Measurements from ENCODE around the gene TET3. TPM values are rescaled to one million over a fixed set of nuclear protein-coding genes. Genes with fewer than 3 reads are reported as not detected.
A peak's percentile ranks its signal among the peaks of the same experiment; 100 is the strongest.

Gene TET3
- total and polyA plus RNA-seq, 2 experiments from 2014 or later = 3.6 to 19.9 TPM

DNA sequence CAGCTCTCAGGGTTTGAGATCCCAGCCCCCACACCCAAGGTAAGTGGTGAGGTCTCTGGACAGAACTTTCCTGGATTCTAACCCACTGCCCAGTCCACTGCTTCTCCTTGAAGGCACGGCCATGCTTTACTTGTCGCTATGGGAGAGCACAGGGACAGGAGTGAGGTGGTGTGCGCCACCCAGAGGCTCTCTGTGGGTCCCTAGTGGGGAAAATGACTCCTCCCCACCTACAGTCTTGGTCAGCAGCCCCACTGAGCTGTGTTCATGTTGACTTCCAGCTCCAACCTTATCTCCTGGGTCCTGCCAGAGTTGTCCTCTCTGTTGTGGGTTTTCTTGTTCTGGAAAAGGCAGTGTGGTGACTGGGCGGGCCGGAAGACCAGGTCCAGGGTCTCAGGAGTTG lies 11.1 kb downstream of the TET3 start:
- no peaks in the 10 kb centered on the region for H3F3A ChIP-seq (replicated peaks; ENCODE audit: low read depth)
- Mint-ChIP-seq H3K27me3 (ENCODE audit: insufficient read depth, low read depth, poor library complexity) (peaks cover 5% of the 10 kb centered on the region), H3K27ac (no peak overlapping the region), H3K36me3 (ENCODE audit: low read depth) (peaks cover 8% of the 10 kb centered on the region), H3K4me1 (peaks cover 52% of the 10 kb centered on the region), H3K4me3 (no peak overlapping the region), H3K9me3 (no peaks in the 10 kb centered on the region)
- H4K20me1 ChIP-seq (replicated peaks; ENCODE audit: insufficient read depth) = peaks cover 38% of the 10 kb centered on the region
- H2AFZ ChIP-seq = no peak overlapping the region
- H3K36me3 ChIP-seq (ENCODE audit: insufficient read depth) = no peaks in the 10 kb centered on the region
- no peak for DNase-seq (ENCODE audit: low spot score)
- H3K27me3 ChIP-seq (ENCODE audit: insufficient read depth) = no peaks in the 10 kb centered on the region
- H3K79me2 ChIP-seq (replicated peaks; ENCODE audit: insufficient read depth) = peaks cover 96% of the 10 kb centered on the region
- ATAC-seq = peak; percentile 32
- no peak overlapping the region for H3K27ac ChIP-seq (ENCODE audit: low read depth)
- H3K9me2 ChIP-seq (ENCODE audit: insufficient read depth) = no peaks in the 10 kb centered on the region
- no peak overlapping the region for H3K4me3 ChIP-seq
- H3K4me1 ChIP-seq (ENCODE audit: insufficient read depth) = peaks cover 29% of the 10 kb centered on the region
- H3K4me2 ChIP-seq = 0 out of 2 replicates have a peak overlapping the region, but pooled peaks have one; percentile 60
- no peak for TF ChIP-seq EZH2 (IDR thresholded peaks at IDR 0.05; ENCODE audit: low read depth, unreplicated experiment)
- TF ChIP-seq, protein P1, sequence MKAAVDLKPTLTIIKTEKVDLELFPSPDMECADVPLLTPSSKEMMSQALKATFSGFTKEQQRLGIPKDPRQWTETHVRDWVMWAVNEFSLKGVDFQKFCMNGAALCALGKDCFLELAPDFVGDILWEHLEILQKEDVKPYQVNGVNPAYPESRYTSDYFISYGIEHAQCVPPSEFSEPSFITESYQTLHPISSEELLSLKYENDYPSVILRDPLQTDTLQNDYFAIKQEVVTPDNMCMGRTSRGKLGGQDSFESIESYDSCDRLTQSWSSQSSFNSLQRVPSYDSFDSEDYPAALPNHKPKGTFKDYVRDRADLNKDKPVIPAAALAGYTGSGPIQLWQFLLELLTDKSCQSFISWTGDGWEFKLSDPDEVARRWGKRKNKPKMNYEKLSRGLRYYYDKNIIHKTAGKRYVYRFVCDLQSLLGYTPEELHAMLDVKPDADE (IDR thresholded peaks at IDR 0.05) = no peak
- no peak for TF ChIP-seq STAT1 (IDR thresholded peaks at IDR 0.05; ENCODE audit: unreplicated experiment)
- no peak for TF ChIP-seq ZNF114 (CRISPR knock-in tag; IDR thresholded peaks at IDR 0.05)
- TF ChIP-seq ZNF331 (CRISPR knock-in tag; IDR thresholded peaks at IDR 0.05; ENCODE audit: low read depth) = no peak
- TF ChIP-seq NANOG (IDR thresholded peaks at IDR 0.05; ENCODE audit: borderline replicate concordance) = no peak
- TF ChIP-seq, protein P2, sequence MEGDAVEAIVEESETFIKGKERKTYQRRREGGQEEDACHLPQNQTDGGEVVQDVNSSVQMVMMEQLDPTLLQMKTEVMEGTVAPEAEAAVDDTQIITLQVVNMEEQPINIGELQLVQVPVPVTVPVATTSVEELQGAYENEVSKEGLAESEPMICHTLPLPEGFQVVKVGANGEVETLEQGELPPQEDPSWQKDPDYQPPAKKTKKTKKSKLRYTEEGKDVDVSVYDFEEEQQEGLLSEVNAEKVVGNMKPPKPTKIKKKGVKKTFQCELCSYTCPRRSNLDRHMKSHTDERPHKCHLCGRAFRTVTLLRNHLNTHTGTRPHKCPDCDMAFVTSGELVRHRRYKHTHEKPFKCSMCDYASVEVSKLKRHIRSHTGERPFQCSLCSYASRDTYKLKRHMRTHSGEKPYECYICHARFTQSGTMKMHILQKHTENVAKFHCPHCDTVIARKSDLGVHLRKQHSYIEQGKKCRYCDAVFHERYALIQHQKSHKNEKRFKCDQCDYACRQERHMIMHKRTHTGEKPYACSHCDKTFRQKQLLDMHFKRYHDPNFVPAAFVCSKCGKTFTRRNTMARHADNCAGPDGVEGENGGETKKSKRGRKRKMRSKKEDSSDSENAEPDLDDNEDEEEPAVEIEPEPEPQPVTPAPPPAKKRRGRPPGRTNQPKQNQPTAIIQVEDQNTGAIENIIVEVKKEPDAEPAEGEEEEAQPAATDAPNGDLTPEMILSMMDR (conservative IDR thresholded peaks at IDR 0.05; ENCODE audit: low read depth in 2 of 2) = peak in 1 of 2 experiments; percentile 56; a peak in 2 of 4 replicates

DNA sequence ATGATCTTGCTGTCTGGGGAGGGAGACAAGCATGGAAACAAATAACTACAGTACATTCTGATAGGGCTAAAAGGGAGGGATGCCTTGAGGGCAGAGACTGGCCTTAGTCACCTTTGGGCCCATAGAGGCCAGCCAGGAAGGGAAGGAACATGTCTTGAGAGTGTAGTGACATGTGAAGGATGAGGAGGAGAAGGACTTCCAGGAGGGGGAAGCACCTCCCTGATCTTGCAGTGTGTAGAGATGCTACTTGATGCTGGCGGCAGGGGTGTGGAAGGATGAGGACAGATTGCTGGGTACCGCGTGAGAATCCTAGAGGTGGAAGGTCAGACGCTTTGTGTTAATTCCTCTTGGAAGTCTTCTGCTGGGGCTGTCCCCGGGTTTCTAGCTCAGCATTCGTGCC lies 13.1 kb downstream of the TET3 start:
- no peaks in the 10 kb centered on the region for H3K27me3 ChIP-seq (ENCODE audit: insufficient read depth)
- peaks cover 40% of the 10 kb centered on the region for H3K4me1 ChIP-seq (ENCODE audit: insufficient read depth)
- Mint-ChIP-seq H3K9me3 (no peaks in the 10 kb centered on the region), H3K4me1 (peaks cover 64% of the 10 kb centered on the region), H3K27ac (no peak overlapping the region), H3K4me3 (no peak overlapping the region; the same call in 2 of the 3 replicates), H3K36me3 (ENCODE audit: low read depth) (no peaks in the 10 kb centered on the region), H3K27me3 (ENCODE audit: insufficient read depth, low read depth, poor library complexity) (peaks cover 13% of the 10 kb centered on the region)
- H3K27ac ChIP-seq (ENCODE audit: low read depth) = no peak overlapping the region
- no peak overlapping the region for H3K4me2 ChIP-seq
- no peaks in the 10 kb centered on the region for H3F3A ChIP-seq (replicated peaks; ENCODE audit: low read depth)
- H3K36me3 ChIP-seq (ENCODE audit: insufficient read depth) = no peaks in the 10 kb centered on the region
- no peak overlapping the region for H3K4me3 ChIP-seq
- no peaks in the 10 kb centered on the region for H3K9me2 ChIP-seq (ENCODE audit: insufficient read depth)
- H4K20me1 ChIP-seq (replicated peaks; ENCODE audit: insufficient read depth) = peaks cover 37% of the 10 kb centered on the region
- TF ChIP-seq, protein P3, sequence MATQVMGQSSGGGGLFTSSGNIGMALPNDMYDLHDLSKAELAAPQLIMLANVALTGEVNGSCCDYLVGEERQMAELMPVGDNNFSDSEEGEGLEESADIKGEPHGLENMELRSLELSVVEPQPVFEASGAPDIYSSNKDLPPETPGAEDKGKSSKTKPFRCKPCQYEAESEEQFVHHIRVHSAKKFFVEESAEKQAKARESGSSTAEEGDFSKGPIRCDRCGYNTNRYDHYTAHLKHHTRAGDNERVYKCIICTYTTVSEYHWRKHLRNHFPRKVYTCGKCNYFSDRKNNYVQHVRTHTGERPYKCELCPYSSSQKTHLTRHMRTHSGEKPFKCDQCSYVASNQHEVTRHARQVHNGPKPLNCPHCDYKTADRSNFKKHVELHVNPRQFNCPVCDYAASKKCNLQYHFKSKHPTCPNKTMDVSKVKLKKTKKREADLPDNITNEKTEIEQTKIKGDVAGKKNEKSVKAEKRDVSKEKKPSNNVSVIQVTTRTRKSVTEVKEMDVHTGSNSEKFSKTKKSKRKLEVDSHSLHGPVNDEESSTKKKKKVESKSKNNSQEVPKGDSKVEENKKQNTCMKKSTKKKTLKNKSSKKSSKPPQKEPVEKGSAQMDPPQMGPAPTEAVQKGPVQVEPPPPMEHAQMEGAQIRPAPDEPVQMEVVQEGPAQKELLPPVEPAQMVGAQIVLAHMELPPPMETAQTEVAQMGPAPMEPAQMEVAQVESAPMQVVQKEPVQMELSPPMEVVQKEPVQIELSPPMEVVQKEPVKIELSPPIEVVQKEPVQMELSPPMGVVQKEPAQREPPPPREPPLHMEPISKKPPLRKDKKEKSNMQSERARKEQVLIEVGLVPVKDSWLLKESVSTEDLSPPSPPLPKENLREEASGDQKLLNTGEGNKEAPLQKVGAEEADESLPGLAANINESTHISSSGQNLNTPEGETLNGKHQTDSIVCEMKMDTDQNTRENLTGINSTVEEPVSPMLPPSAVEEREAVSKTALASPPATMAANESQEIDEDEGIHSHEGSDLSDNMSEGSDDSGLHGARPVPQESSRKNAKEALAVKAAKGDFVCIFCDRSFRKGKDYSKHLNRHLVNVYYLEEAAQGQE (IDR thresholded peaks at IDR 0.05; ENCODE audit: unreplicated experiment) = no peak
- TF ChIP-seq, protein P2 (conservative IDR thresholded peaks at IDR 0.05; ENCODE audit: low read depth in 2 of 2) = peak; percentile 20 to 70; a peak in 3 of 4 replicates
- ATAC-seq (no peak), DNase-seq (ENCODE audit: low spot score) (peak; percentile 34)
- H2AFZ ChIP-seq = no peak overlapping the region
- peaks cover 78% of the 10 kb centered on the region for H3K79me2 ChIP-seq (replicated peaks; ENCODE audit: insufficient read depth)
